Mucosa of rectum (tissue), 2 donors: ENCODE measurements around the gene NOL4L.

Source experiments
- H3K27ac ChIP-seq, 2 donors: one replicate each; pipeline ENCODE4 v1.7.0; 2013; ENCODE audit warnings: inconsistent platforms in 2 of 2, low read depth in 2 of 2, low read length in 2 of 2
- H3K27me3 ChIP-seq, 2 donors: one replicate each; pipeline ENCODE4 v1.7.0; 2013; ENCODE audit warnings: low read length in 2 of 2; ENCODE audit not compliant: control insufficient read depth in 2 of 2, insufficient read depth in 2 of 2
- H3K36me3 ChIP-seq, 2 donors: one replicate each; pipeline ENCODE4 v1.7.0; 2013; ENCODE audit warnings: low read length in 2 of 2; ENCODE audit not compliant: control insufficient read depth in 2 of 2, insufficient read depth in 2 of 2
- H3K4me1 ChIP-seq, 2 donors: one replicate each; pipeline ENCODE4 v1.7.0; 2013; ENCODE audit warnings: low read length in 2 of 2, mild to moderate bottlenecking in 1 of 2; ENCODE audit not compliant: control insufficient read depth in 2 of 2, insufficient read depth in 2 of 2
- H3K4me3 ChIP-seq, 2 donors: one replicate each; pipeline ENCODE4 v1.7.0; 2013; ENCODE audit warnings: low read length in 2 of 2
- H3K9ac ChIP-seq, 2 donors: one replicate each; pipeline ENCODE4 v1.7.0; 2013; ENCODE audit warnings: low read length in 2 of 2, low read depth in 1 of 2, mild to moderate bottlenecking in 1 of 2
- H3K9me3 ChIP-seq, 2 donors: one replicate each; pipeline ENCODE4 v1.7.0; 2013; ENCODE audit warnings: low read length in 2 of 2; ENCODE audit not compliant: control insufficient read depth in 2 of 2
- donor health status: healthy.
- donor health status: Normal muscosa, but diverticular disease.

The NOL4L gene

DNA sequence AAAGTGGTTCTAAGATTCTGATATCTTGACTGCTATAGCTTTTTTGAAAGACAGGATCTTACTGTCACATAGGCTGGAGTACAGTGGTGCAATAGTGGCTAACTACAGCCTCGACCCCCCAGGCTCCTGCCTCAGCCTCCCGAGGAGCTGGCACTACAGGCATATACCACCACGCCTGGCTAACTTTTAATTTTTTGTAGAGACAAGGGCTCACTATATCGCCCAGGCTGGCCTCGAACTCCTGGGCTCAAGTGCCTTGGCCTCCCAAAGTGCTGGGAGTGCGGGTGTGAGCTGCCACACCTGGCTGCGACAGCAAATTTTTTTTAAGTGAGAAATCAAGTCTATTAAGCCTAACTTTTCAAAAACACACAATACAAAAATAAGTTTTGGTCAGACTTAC lies 106.6 kb downstream of the NOL4L start:
- Histone ChIP-seq H3K27ac (peak overlapping the region; percentile 93 to 95), H3K4me1 (peaks cover 82 to 85% of the 10 kb centered on the region in 2 donors), H3K36me3 (no peaks in the 10 kb centered on the region), H3K9me3 (no peaks in the 10 kb centered on the region), H3K9ac (no peak overlapping the region), H3K27me3 (no peaks in the 10 kb centered on the region), H3K4me3 (no peak overlapping the region)

DNA sequence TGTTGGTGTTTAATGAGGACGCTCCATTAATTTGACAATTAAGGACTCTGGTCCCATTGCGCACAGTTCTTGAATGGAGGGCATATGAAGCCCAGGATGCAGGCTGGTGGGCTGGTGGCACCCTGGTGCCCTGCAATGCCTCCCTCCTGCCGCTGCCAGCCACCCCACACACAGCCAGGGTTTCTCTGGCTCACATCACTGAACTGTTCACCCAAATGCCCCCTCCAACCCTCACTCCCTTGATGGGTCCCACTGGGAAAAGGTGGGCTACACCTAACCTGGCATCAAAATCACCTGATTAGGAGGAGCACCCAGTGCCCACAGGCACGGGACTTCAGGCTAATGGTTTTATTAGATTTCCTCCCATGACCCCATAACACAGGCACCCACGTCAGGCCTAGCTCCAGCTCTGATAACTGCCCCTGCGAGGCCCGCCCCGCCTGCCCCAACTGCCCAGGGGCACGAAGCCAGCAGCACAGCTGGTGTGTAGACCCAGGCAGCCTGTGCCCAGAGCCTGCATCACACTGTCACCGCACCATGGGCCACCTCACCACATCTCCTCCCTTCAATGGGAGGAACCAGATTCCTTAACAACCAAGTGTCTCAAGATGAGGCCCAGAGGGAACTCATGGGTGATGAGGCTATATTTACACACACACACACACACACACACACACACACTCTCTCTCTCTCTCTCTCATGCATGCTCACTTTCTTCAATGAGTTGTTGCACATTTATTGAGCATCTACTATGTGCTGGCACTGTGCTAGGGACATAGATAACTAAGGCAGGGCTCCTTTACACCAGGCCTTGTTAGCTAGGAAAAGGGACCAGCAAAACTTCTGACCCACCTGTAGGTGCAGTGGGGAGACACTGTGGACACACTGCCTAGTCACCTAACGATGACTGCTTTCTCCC lies 107.3 kb downstream of the NOL4L start:
- no peaks in the 10 kb centered on the region for H3K9me3 ChIP-seq
- peak overlapping the region; percentile 54 to 57 for H3K9ac ChIP-seq
- no peaks in the 10 kb centered on the region for H3K27me3 ChIP-seq
- peaks cover 84 to 92% of the 10 kb centered on the region in 2 donors for H3K4me1 ChIP-seq
- H3K4me3 ChIP-seq: peak overlapping the region in 1 of 2 donors; percentile 6
- peak overlapping the region; percentile 93 to 95 for H3K27ac ChIP-seq
- no peaks in the 10 kb centered on the region for H3K36me3 ChIP-seq

DNA sequence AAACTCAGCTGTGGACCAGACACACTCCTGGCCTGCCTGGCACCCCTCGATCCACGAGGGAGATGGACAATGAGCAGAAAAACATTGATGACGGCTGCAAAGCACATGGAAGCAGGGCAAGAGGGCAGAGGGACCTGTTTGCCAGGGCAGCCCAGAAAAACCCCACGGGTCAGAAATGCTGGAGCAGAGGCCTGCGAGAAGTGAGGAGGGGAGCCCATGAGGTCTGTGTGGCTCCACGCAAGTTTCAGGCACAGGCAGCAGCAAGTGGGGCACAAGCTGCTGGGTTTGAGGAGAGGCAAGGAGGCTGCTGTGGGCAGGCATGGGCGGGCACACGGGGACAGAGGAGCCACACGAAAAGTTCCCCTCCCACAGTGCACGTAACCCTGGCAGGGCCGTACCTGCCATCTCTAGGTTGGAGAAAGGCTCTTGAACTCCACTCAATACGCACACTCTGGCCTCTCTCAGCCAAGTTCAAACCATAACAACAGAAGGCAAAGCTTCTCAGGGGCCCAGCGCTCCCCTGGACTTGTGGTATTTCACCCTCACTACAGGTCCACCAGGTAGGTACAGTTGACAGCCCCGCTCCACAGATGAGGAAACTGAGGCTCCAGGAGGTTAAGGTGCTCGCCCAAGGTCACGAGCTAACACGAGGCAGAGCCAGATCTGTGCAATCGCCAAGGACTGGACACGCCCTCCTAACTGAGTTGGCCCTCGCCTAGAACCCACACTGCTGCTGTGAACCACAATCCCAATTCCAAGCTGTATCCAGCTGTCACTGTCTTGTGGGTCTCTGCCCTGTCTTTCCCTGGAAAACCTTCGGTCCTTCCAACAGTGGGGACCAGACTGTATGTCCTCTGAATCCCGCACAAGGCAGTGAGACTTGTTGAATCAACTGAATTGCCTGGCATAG lies 108.2 kb downstream of the NOL4L start:
- Histone ChIP-seq H3K27me3 (no peaks in the 10 kb centered on the region), H3K4me3 (peak overlapping the region in 1 of 2 donors; percentile 64), H3K9ac (peak overlapping the region; percentile 54 to 57), H3K36me3 (peaks cover 4 to 7% of the 10 kb centered on the region in 2 donors), H3K27ac (peak overlapping the region; percentile 93 to 95), H3K9me3 (no peaks in the 10 kb centered on the region), H3K4me1 (peaks cover 91 to 97% of the 10 kb centered on the region in 2 donors)

DNA sequence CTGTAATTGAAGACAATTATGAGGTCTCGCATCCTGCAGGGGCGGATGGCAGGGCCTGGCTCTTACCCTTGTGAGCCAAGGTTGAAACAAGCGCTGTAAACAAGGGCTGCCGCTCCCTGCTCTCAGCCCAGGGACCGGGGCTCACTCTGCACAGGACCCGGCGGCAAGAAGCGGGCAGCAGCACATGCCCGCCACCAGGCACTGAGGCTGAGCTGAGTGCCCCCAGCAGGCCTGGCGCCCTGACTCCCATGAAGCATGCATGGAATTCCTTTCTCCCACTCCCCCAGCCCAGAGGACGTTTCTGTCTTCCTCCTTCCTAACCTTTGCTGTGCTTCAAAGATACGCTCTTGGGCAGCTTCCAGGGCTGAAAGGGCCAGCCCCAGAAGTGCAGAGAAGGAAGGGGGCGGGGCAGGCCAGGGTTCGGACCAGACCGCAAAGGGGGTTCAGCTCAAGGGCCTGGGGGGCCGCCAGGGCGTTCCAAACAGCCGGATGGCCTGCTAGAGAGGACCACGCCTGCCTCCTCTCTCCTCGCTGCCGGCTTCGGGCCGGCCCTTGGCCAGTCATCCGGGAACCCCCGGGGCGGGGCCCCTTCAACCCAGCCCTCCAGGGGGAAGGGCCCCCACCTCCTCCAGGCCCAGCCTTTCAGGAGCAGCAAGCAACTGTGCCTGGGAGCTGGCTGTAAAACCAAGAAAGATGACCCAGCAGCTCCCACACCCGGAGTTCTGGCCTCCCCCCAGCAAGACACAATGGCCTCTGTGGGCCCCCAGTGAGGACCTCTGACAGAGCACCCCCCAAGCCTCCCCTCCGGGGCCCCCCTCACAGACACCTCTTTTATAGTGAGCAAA lies 109.9 kb downstream of the NOL4L start:
- H3K4me1 ChIP-seq: peaks cover 87 to 92% of the 10 kb centered on the region in 2 donors

DNA sequence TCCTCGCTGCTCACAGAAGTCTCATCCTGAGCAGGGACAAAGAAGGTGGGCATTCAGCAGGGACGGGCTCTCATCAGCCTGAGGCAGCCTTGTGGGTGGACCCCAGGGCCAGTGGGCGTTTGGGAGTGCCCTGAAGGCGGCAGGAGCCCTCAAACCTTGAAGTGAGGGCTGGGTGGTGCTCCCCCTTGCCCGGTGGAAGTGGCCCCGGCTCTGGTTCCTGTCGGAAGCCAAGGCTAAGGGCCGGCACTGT lies 110.5 kb downstream of the NOL4L start:
- peak overlapping the region; percentile 57 to 74 for H3K9ac ChIP-seq
- H3K36me3 ChIP-seq: peaks cover 11 to 17% of the 10 kb centered on the region in 2 donors
- peaks cover 87 to 93% of the 10 kb centered on the region in 2 donors for H3K4me1 ChIP-seq
- H3K27me3 ChIP-seq: no peaks in the 10 kb centered on the region
- no peaks in the 10 kb centered on the region for H3K9me3 ChIP-seq
- H3K4me3 ChIP-seq: peak overlapping the region; percentile 54 to 71
- H3K27ac ChIP-seq: peak overlapping the region; percentile 93 to 95

More for the DNA sequence above, 109.9 kb downstream of the NOL4L start:
- peak overlapping the region; percentile 93 to 95 for H3K27ac ChIP-seq
- H3K27me3 ChIP-seq: no peaks in the 10 kb centered on the region
- peaks cover 11 to 16% of the 10 kb centered on the region in 2 donors for H3K36me3 ChIP-seq
- H3K9ac ChIP-seq: peak overlapping the region; percentile 57 to 74
- H3K4me3 ChIP-seq: peak overlapping the region; percentile 54 to 71
- no peaks in the 10 kb centered on the region for H3K9me3 ChIP-seq

DNA sequence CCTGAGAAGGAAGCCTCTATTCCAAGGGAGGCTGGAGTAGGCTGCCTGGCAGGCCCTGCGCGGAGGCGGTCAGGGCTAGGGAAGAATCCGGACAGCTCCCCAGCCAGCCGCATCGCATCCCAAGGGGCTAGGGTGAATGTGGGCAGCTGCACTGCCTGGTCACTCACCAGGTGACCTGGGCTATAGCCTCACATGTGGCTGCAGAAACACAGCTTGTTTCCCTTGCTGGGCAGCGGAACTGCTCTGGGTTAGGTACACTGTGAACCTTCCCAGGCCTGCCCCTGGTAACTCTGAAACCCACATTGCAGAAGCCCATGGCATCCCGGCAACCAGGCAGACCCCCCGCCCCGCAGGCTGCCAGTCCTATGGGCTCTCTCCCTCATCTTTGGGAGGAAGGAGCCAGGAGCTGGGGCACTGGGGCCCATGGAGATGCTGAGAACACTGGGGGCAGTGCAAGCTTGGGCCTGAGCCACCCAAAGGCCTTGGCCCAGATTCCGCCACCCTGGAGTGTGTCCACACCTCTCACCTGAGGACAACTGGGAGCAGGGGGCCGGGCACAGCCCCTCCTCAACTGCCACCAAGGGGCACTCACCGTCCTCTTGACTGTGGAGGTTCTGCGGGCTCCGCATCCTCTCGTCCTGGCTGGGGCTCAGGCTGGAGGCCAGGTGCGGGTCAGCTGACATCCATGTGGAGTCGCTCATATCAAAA lies 111.0 kb downstream of the NOL4L start:
- Histone ChIP-seq H3K4me1 (peaks cover 83 to 88% of the 10 kb centered on the region in 2 donors), H3K4me3 (peak overlapping the region; percentile 54 to 71), H3K9ac (peak overlapping the region; percentile 57 to 74), H3K27ac (peak overlapping the region; percentile 93 to 95), H3K27me3 (no peaks in the 10 kb centered on the region), H3K9me3 (no peaks in the 10 kb centered on the region), H3K36me3 (peaks cover 11 to 18% of the 10 kb centered on the region in 2 donors)

DNA sequence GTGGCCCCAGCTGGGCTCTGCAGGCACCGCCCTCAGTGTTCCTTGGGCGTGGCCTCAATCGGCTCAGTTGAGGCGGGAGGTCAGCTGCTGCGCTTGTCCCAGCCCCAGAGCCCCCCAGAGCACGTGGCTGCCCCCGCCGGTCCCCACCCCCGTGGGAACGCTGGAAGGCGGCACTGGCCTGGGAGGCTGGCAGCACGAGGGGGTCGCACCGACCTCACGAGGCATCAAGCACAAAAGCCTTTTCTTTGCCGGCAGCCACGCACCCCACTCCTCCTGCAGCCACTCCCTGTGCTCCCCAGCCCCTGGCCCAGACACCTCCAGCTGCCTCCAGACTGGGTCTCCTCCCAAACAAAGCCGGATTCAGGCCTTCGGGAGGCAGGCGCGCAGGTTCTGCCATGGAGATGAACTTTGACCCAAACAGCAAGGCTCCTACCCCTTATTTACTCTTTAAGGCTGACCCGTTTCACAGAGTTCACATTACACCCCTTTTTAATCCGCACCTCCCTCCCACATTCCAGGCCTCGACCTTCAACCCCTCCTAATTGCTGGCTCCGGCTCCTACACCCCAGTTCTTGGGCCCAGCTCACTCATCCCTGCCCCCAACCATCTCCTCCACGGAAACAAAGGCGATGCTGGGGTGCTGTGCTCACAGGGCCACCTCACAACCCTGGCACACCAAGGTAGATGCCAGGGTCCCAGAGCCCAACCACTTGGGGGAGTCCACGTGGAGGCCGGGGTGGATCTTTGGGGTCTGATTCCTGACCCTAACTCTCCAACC lies 111.7 kb downstream of the NOL4L start:
- Histone ChIP-seq H3K27ac (peak overlapping the region; percentile 93 to 95), H3K4me3 (peak overlapping the region; percentile 54 to 71), H3K27me3 (no peaks in the 10 kb centered on the region), H3K4me1 (peaks cover 76 to 85% of the 10 kb centered on the region in 2 donors), H3K9me3 (no peaks in the 10 kb centered on the region), H3K36me3 (peaks cover 11 to 18% of the 10 kb centered on the region in 2 donors), H3K9ac (peak overlapping the region; percentile 57 to 74)

DNA sequence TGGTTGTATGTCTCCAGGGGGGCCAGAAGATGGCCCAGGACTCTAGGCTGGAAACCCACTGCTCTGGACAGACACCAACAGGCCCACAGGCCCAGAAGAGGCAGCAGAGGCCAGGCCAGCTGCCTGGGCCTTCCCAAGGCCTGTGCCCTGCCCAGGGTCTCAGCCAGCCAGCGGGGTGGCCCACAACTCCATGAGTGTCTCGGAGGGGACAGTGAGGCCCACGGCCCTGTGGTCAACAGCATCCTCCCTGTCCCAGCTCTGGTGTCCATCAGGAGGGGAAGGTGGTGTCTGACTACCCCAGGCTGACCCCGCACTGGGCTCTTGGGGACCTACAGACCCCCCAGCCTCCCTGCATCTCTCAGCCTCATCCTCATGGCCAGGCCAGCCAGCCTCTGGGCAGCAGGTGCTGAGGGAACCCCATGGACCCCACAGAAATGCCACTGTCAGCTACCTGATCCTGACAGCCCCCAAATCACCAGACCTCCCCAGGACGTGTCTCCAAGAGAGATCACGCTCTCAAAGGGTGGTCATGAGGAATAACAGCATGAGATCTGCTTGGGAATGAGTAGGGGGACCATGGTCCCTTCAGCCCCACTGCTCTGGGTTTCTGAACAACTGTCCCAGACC lies 112.4 kb downstream of the NOL4L start:
- Histone ChIP-seq H3K27ac (peak overlapping the region; percentile 93 to 95), H3K4me1 (peaks cover 76 to 85% of the 10 kb centered on the region in 2 donors), H3K27me3 (no peaks in the 10 kb centered on the region), H3K9ac (peak overlapping the region; percentile 57 to 74), H3K9me3 (no peaks in the 10 kb centered on the region), H3K36me3 (peaks cover 11 to 18% of the 10 kb centered on the region in 2 donors), H3K4me3 (peak overlapping the region; percentile 22 to 30)
